NT2/D1 (cell line): ENCODE measurements around the gene DCLK2.

Experiments
- YY1 ChIP-seq: IDR thresholded peaks from 2 replicates; pipeline ENCODE4 v1.6.1; 2011; ENCODE audit not compliant: insufficient read length, insufficient read depth
- ZNF274 ChIP-seq: IDR thresholded peaks from 2 replicates; pipeline ENCODE4 v1.6.1; 2011; ENCODE audit warnings: mild to moderate bottlenecking, low read depth, low read length

- TF ChIP-seq ZNF274: no peak
- no peak for TF ChIP-seq YY1
Measured at GRCh38 chr4:150072906-150073714, 5.1 kb upstream of the DCLK2 start.
